Measurements from ENCODE around the gene RIPOR2. TPM values are rescaled to one million over a fixed set of nuclear protein-coding genes. Genes with fewer than 3 reads are reported as not detected.

Gene RIPOR2
- total and polyA plus RNA-seq, 4 donors, result 1.6 to 10.9 (median 3.7) TPM

GRCh38 chr6:24961852-24962251 lies 26.1 kb upstream of the RIPOR2 start:
- no peak for TF ChIP-seq RAD21 (IDR thresholded peaks at IDR 0.05)
- no peak for TF ChIP-seq GABPA (IDR thresholded peaks at IDR 0.05 in 1 of 2, conservative IDR thresholded peaks at IDR 0.05 in 1 of 2)
- TF ChIP-seq FOXA1 (IDR thresholded peaks at IDR 0.05), result no peak
- no peak for TF ChIP-seq RXRA (IDR thresholded peaks at IDR 0.05)
- no peak for TF ChIP-seq YY1 (IDR thresholded peaks at IDR 0.05)
- TF ChIP-seq SP1 (IDR thresholded peaks at IDR 0.05), result no peak
- TF ChIP-seq EGR1 (IDR thresholded peaks at IDR 0.05; ENCODE audit: low read depth in 2 of 2), result no peak
- no peak for TF ChIP-seq FOXA2 (IDR thresholded peaks at IDR 0.05)
- no peak for TF ChIP-seq ATF3 (IDR thresholded peaks at IDR 0.05)
- TF ChIP-seq JUND (IDR thresholded peaks at IDR 0.05), result no peak
- no peak for TF ChIP-seq NR2F2 (IDR thresholded peaks at IDR 0.05)
- no peak for TF ChIP-seq HNF4G (IDR thresholded peaks at IDR 0.05)
- TF ChIP-seq, protein P1, sequence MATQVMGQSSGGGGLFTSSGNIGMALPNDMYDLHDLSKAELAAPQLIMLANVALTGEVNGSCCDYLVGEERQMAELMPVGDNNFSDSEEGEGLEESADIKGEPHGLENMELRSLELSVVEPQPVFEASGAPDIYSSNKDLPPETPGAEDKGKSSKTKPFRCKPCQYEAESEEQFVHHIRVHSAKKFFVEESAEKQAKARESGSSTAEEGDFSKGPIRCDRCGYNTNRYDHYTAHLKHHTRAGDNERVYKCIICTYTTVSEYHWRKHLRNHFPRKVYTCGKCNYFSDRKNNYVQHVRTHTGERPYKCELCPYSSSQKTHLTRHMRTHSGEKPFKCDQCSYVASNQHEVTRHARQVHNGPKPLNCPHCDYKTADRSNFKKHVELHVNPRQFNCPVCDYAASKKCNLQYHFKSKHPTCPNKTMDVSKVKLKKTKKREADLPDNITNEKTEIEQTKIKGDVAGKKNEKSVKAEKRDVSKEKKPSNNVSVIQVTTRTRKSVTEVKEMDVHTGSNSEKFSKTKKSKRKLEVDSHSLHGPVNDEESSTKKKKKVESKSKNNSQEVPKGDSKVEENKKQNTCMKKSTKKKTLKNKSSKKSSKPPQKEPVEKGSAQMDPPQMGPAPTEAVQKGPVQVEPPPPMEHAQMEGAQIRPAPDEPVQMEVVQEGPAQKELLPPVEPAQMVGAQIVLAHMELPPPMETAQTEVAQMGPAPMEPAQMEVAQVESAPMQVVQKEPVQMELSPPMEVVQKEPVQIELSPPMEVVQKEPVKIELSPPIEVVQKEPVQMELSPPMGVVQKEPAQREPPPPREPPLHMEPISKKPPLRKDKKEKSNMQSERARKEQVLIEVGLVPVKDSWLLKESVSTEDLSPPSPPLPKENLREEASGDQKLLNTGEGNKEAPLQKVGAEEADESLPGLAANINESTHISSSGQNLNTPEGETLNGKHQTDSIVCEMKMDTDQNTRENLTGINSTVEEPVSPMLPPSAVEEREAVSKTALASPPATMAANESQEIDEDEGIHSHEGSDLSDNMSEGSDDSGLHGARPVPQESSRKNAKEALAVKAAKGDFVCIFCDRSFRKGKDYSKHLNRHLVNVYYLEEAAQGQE (IDR thresholded peaks at IDR 0.05), result no peak
- TF ChIP-seq, protein P2, sequence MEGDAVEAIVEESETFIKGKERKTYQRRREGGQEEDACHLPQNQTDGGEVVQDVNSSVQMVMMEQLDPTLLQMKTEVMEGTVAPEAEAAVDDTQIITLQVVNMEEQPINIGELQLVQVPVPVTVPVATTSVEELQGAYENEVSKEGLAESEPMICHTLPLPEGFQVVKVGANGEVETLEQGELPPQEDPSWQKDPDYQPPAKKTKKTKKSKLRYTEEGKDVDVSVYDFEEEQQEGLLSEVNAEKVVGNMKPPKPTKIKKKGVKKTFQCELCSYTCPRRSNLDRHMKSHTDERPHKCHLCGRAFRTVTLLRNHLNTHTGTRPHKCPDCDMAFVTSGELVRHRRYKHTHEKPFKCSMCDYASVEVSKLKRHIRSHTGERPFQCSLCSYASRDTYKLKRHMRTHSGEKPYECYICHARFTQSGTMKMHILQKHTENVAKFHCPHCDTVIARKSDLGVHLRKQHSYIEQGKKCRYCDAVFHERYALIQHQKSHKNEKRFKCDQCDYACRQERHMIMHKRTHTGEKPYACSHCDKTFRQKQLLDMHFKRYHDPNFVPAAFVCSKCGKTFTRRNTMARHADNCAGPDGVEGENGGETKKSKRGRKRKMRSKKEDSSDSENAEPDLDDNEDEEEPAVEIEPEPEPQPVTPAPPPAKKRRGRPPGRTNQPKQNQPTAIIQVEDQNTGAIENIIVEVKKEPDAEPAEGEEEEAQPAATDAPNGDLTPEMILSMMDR (IDR thresholded peaks at IDR 0.05; ENCODE audit: low read depth, low read length, missing input control), result no peak
- TF ChIP-seq HNF4A (conservative IDR thresholded peaks at IDR 0.05), result no peak
- TF ChIP-seq TAF1 (conservative IDR thresholded peaks at IDR 0.05), result no peak
- TF ChIP-seq MAX (IDR thresholded peaks at IDR 0.05), result no peak
- TF ChIP-seq ZBTB33 (IDR thresholded peaks at IDR 0.05), result no peak
- WGBS, result 72% methylated on average over 5 of the region's 5 CpGs

More at GRCh38 chr6:24961852-24962251, 26.1 kb upstream of the RIPOR2 start:
- Histone ChIP-seq H3K9me3 (ENCODE audit: control insufficient read depth in 4 of 4, low read length in 3 of 4) (no peaks in the 10 kb centered on the region), H3K4me3 (ENCODE audit: low read depth in 1 of 3, low read length in 3 of 3) (no peak overlapping the region), H3K27me3 (ENCODE audit: control insufficient read depth in 4 of 4, insufficient read depth in 4 of 4, low read length in 3 of 4) (peaks cover 0 to 1% (median 0%) of the 10 kb centered on the region in 4 donors), H3K4me1 (ENCODE audit: control insufficient read depth in 4 of 4, insufficient read depth in 4 of 4, low read length in 3 of 4) (no peaks in the 10 kb centered on the region), H3K36me3 (ENCODE audit: control insufficient read depth in 4 of 4, insufficient read depth in 3 of 4, low read depth in 1 of 4, low read length in 3 of 4) (no peaks in the 10 kb centered on the region), H3K27ac (ENCODE audit: low read depth in 1 of 2, low read length in 2 of 2) (no peak overlapping the region), H3K9ac (ENCODE audit: low read depth in 1 of 2, low read length in 2 of 2) (no peak overlapping the region)
- DNase-seq (ENCODE audit: low spot score), result no peak

All from liver (tissue), 9 donors.